ENCODE data around the gene CNPPD1. TPM values are rescaled to one million over a fixed set of nuclear protein-coding genes. Genes with fewer than 3 reads are reported as not detected.

Gene CNPPD1
- total RNA-seq, 3 donors from 2014 or later (not counting 1 experiment from before 2014, with no cell fraction given), result 64.4 to 72.4 (median 64.8) TPM

DNA sequence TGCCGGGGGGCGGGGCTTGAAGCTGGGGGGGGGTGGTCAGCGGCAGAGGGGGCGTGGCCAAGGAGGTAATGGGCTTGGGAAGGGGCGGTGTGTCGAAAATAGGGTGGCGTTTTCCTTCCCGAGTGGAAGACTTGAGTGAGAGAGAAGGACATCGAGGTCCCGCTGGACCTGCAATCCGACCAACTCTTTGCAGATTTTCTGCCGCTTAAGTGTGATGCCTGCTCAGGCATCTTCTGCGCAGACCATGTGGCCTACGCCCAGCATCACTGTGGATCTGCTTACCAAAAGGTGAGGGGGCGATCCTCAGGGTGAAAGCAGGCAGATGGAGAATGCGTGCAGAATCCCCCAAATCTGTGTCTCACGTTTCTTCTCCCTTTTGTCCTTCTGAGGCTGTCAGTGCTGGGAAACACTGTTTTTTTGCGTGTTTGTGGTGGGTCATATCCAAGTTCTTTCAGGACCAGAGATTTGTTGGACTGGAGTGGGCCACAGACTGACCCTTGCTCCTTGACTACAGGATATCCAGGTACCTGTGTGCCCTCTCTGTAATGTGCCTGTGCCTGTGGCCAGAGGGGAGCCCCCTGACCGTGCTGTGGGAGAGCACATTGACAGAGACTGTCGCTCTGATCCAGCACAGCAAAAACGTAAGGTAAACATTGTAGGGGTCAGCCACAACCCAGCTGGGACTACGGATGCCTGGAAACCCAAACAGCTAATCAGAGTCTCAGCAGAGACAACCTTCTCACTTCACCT lies 30.6 kb upstream of the CNPPD1 start:
- Histone ChIP-seq H3K27me3 (ENCODE audit: control insufficient read depth, insufficient read depth, low read length) (no peaks in the 10 kb centered on the region), H3K9me3 (ENCODE audit: control insufficient read depth, insufficient read depth, low read length) (no peaks in the 10 kb centered on the region), H3K4me3 (ENCODE audit: low read length) (peak overlapping the region; percentile 64), H3K36me3 (ENCODE audit: control insufficient read depth, insufficient read depth, low read length) (peaks cover 17% of the 10 kb centered on the region), H3K4me1 (ENCODE audit: control insufficient read depth, insufficient read depth, low read length) (peaks cover 52% of the 10 kb centered on the region), H3K27ac (ENCODE audit: low read length) (peak overlapping the region; percentile 92)
- Mint-ChIP-seq H3K36me3 (no peaks in the 10 kb centered on the region), H3K4me3 (peak overlapping the region; percentile 90), H3K27ac (peak overlapping the region; percentile 92 to 98), H3K4me1 (peaks cover 24 to 33% of the 10 kb centered on the region in 2 donors), H3K27me3 (ENCODE audit: low read depth in 2 of 2) (no peaks in the 10 kb centered on the region), H3K9me3 (no peaks in the 10 kb centered on the region)
- TF ChIP-seq, protein P1, sequence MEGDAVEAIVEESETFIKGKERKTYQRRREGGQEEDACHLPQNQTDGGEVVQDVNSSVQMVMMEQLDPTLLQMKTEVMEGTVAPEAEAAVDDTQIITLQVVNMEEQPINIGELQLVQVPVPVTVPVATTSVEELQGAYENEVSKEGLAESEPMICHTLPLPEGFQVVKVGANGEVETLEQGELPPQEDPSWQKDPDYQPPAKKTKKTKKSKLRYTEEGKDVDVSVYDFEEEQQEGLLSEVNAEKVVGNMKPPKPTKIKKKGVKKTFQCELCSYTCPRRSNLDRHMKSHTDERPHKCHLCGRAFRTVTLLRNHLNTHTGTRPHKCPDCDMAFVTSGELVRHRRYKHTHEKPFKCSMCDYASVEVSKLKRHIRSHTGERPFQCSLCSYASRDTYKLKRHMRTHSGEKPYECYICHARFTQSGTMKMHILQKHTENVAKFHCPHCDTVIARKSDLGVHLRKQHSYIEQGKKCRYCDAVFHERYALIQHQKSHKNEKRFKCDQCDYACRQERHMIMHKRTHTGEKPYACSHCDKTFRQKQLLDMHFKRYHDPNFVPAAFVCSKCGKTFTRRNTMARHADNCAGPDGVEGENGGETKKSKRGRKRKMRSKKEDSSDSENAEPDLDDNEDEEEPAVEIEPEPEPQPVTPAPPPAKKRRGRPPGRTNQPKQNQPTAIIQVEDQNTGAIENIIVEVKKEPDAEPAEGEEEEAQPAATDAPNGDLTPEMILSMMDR (IDR thresholded peaks at IDR 0.05), result no peak
- DNase-seq (no peak), ATAC-seq (no peak)
- 29% methylated on average over 22 of the region's 22 CpGs for WGBS (ENCODE audit: insufficient coverage)
- intact Hi-C loops (cut with micrococcal nuclease), result no loop called here

DNA sequence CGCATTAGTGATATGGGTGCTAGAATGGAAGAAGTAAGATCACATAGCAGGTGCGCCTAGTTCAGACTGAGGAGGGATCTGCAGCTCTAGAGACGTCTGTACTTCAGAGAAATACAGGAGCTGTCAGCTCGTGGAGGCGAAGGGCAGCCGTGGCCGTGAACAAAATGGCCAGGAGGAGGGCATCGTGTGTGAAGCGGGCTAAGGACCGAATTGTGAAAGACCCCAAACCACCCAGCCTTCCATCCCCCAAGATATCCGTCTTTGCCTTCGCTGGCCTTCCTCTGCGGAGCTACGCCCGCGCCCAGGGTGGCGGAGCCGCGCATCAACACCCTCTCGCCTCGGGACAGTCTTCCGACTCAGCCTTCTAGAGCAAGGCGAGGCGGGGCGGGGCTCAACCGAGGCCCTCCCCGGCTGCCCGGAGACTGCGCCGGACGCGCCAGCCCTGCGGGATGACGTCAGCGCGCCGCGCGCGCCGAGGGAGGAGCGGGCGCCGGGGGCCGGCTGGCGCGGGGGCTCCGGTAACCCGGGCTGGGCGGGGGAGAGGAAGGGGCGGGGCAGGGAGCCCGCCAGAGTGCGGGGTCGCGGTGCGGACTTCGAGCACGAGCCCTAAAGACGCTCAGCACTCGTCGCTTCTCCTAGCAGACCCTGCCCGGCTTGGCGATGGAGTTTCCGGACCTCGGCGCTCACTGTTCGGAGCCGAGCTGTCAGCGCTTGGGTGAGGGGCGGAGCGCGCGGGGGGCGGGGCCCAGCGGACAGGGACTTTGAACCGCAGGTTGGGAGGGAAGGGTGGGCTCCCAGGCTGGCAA lies 29.8 kb upstream of the CNPPD1 start, which contains the start of gene ZFAND2B:
Gene ZFAND2B (plus strand): TSS at position 455 of the 806 bp plus-strand sequence. CDS start 206 bp downstream, at position 661.
- peaks cover 52% of the 10 kb centered on the region for H3K4me1 ChIP-seq (ENCODE audit: control insufficient read depth, insufficient read depth, low read length)
- H3K4me1 Mint-ChIP-seq, result peaks cover 24 to 32% of the 10 kb centered on the region in 2 donors
- H3K36me3 Mint-ChIP-seq, result no peaks in the 10 kb centered on the region
- WGBS (ENCODE audit: insufficient coverage), result under 1% methylated on average over 76 of the region's 76 CpGs
- H3K9me3 ChIP-seq (ENCODE audit: control insufficient read depth, insufficient read depth, low read length), result no peaks in the 10 kb centered on the region
- DNase-seq (peak; percentile 96 to 98), ATAC-seq (peak; percentile 92 to 98 (median 92))
- H3K4me3 ChIP-seq (ENCODE audit: low read length), result peak within 1 kb of the TSS; percentile 64
- intact Hi-C loops (cut with micrococcal nuclease), result loop anchor here (1.0 kb wide), 4 partner anchors 23 to 73 kb away; partner anchors contain the start of genes ANKZF1, ATG9A, DNAJB2 and NHEJ1
- no peaks in the 10 kb centered on the region for H3K27me3 ChIP-seq (ENCODE audit: control insufficient read depth, insufficient read depth, low read length)
- peaks cover 17% of the 10 kb centered on the region for H3K36me3 ChIP-seq (ENCODE audit: control insufficient read depth, insufficient read depth, low read length)
- TF ChIP-seq, protein P1 (IDR thresholded peaks at IDR 0.05), result no peak
- no peaks in the 10 kb centered on the region for H3K9me3 Mint-ChIP-seq
- H3K27ac Mint-ChIP-seq, result peak within 1 kb of the TSS; percentile 92 to 98
- peak within 1 kb of the TSS; percentile 92 for H3K27ac ChIP-seq (ENCODE audit: low read length)
- no peaks in the 10 kb centered on the region for H3K27me3 Mint-ChIP-seq (ENCODE audit: low read depth in 2 of 2)
- H3K4me3 Mint-ChIP-seq, result peak within 1 kb of the TSS; percentile 90

DNA sequence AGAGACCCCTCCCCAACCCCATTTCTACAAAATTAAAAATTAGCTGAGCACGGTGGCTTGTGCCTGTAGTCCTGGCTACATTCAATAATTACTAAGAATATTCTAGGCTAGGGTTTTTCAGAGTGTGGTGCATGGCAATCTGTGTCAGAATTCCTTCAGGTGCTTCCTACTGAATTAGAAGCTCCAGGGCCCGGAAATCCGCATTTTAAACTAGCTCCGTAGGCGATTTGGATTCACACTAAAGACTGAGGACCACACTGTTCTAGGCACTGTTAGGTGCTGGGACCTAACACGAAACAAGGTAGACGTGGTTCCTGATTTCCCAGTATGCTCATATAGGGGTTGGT lies 29.2 kb upstream of the CNPPD1 start:
- TF ChIP-seq, protein P1 (IDR thresholded peaks at IDR 0.05), result no peak
- Histone ChIP-seq H3K27ac (ENCODE audit: low read length) (peak overlapping the region; percentile 91), H3K4me1 (ENCODE audit: control insufficient read depth, insufficient read depth, low read length) (peaks cover 47% of the 10 kb centered on the region), H3K36me3 (ENCODE audit: control insufficient read depth, insufficient read depth, low read length) (peaks cover 17% of the 10 kb centered on the region), H3K27me3 (ENCODE audit: control insufficient read depth, insufficient read depth, low read length) (no peaks in the 10 kb centered on the region), H3K9me3 (ENCODE audit: control insufficient read depth, insufficient read depth, low read length) (no peaks in the 10 kb centered on the region), H3K4me3 (ENCODE audit: low read length) (peak overlapping the region; percentile 64)
- H3K4me1 Mint-ChIP-seq, result peaks cover 20 to 27% of the 10 kb centered on the region in 2 donors
- H3K9me3 Mint-ChIP-seq, result no peaks in the 10 kb centered on the region
- no peaks in the 10 kb centered on the region for H3K36me3 Mint-ChIP-seq
- peak overlapping the region; percentile 92 to 98 for H3K27ac Mint-ChIP-seq
- 20% methylated on average over 6 of the region's 7 CpGs for WGBS (ENCODE audit: insufficient coverage)
- intact Hi-C loops (cut with micrococcal nuclease), result loop anchor here (1.0 kb wide), 4 partner anchors 23 to 73 kb away; partner anchors contain the start of genes ANKZF1, ATG9A, DNAJB2 and NHEJ1
- H3K27me3 Mint-ChIP-seq (ENCODE audit: low read depth in 2 of 2), result no peaks in the 10 kb centered on the region
- peak overlapping the region; percentile 90 for H3K4me3 Mint-ChIP-seq
- ATAC-seq, result no peak
- DNase-seq, result no peak

All from natural killer cell (primary cell).